ENCODE measurements around the gene NOA1. TPM values are rescaled to one million over a fixed set of nuclear protein-coding genes. Genes with fewer than 3 reads are reported as not detected.

The NOA1 gene
- polyA plus RNA-seq (2013, experiment 1 of 2), result 12.4 TPM
- polyA plus RNA-seq (2013, experiment 2 of 2), result 12.6 TPM

DNA sequence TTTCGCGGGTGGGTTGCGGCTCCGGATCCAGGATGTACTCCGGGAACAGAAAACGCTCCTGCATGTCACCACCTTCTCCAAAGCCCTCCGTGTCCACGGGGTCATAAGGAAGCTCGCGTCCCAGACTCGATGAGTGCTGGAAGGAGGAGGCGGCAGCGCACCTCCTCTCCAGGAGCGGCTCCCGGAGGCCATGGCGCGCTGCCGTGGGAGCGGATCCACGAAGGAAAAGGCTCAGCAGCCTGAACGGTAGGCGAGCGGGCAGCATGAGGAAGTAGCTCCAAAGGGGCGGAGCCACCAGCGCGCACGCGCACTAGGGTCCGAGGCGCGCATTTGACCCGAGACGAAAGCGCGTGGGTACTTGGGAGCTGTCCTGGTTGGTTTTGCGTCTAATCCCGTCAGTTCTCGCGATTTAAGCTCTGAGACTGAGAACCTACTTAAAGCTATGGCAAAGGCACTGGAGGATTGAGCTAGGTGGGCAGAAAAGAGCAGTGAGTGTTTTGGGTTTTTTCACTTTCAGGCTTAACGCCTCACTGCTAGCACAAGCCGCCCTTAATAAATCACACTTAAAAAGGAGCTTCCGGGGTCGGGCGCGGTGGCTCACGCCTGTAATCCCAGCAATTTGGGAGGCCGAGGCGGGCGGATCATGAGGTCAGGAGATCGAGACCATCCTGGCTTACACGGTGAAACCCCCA, at the start of gene NOA1:
Gene NOA1 (minus strand): TSS at position 286 of the 692 bp plus-strand sequence. CDS start 21 bp downstream, at position 265.
- Histone ChIP-seq H3K23ac (ENCODE audit: low read length in 2 of 2) (peak within 1 kb of the TSS in 1 of 2 experiments; percentile 57), H3K4me2 (ENCODE audit: low read length, poor library complexity, severe bottlenecking) (peak within 1 kb of the TSS; percentile 81), H2BK120ac (ENCODE audit: low read depth, low read length) (no peak within 1 kb of the TSS), H3K36me3 (ENCODE audit: control insufficient read depth in 1 of 2, insufficient read depth in 2 of 2, low read depth in 1 of 2, low read length in 2 of 2) (peaks cover 16 to 30% of the 10 kb centered on the region in 2 experiments), H2BK12ac (ENCODE audit: low read length in 2 of 2) (no peak within 1 kb of the TSS), H4K91ac (ENCODE audit: low read length) (no peak within 1 kb of the TSS), H3K4me1 (ENCODE audit: control insufficient read depth, insufficient read depth, low read depth, low read length) (peaks cover 17% of the 10 kb centered on the region), H3K9ac (ENCODE audit: low read length) (peak within 1 kb of the TSS; percentile 94), H3K14ac (ENCODE audit: low read length in 2 of 2) (peak within 1 kb of the TSS in 1 of 2 experiments; percentile 68), H3K27ac (ENCODE audit: low read length, poor library complexity, severe bottlenecking) (peak within 1 kb of the TSS; percentile 95), H2BK5ac (ENCODE audit: low read depth, low read length, poor library complexity, severe bottlenecking) (no peak within 1 kb of the TSS), H2BK15ac (ENCODE audit: low read depth, poor library complexity, severe bottlenecking) (no peak within 1 kb of the TSS), H3K9me3 (ENCODE audit: control insufficient read depth, low read length) (peaks cover 4% of the 10 kb centered on the region), H4K8ac (ENCODE audit: low read length) (peak within 1 kb of the TSS; percentile 76), H2AFZ (ENCODE audit: low read depth, low read length) (peak within 1 kb of the TSS; percentile 84), H3K4me3 (ENCODE audit: insufficient read depth in 1 of 2, low read depth in 1 of 2, low read length in 2 of 2) (peak within 1 kb of the TSS; percentile 84 to 95), H3K18ac (ENCODE audit: low read depth in 1 of 2, low read length in 2 of 2) (peak within 1 kb of the TSS in 1 of 2 experiments; percentile 86), H2AK5ac (ENCODE audit: low read length, severe bottlenecking) (no peak within 1 kb of the TSS), H3K4ac (ENCODE audit: low read depth in 1 of 2, low read length in 2 of 2) (peak within 1 kb of the TSS in 1 of 2 experiments; percentile 20), H3K79me1 (replicated peaks; ENCODE audit: low read length, poor library complexity, severe bottlenecking) (peaks cover 6% of the 10 kb centered on the region), H3K27me3 (ENCODE audit: control insufficient read depth in 1 of 2, insufficient read depth in 1 of 2, low read length in 2 of 2) (no peaks in the 10 kb centered on the region)
- peak; percentile 99 for DNase-seq
- 3% methylated on average over 49 of the region's 51 CpGs for WGBS

DNA sequence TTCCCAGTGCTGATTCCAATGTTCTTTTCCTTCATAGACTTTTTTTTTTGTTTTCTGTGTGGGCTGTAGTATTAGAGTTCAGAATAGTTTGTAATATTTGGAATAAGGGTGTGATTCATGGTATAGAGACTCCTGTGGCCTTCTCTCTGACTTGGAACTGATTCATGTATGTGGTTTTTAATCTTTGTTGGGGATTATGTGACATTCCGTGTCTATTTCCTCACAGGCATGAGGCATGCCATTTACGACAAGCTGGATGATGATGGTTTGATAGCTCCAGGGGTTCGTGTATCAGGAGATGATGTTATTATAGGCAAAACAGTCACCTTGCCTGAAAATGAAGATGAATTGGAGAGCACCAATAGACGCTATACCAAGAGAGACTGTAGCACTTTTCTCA, 45.7 kb upstream of the NOA1 start:
- Histone ChIP-seq H3K4me3 (ENCODE audit: insufficient read depth in 1 of 2, low read depth in 1 of 2, low read length in 2 of 2) (no peak overlapping the region), H3K18ac (ENCODE audit: low read depth in 1 of 2, low read length in 2 of 2) (no peak overlapping the region), H2BK12ac (ENCODE audit: low read length in 2 of 2) (no peak overlapping the region), H2AK5ac (ENCODE audit: low read length, severe bottlenecking) (no peak overlapping the region), H2BK120ac (ENCODE audit: low read depth, low read length) (no peak overlapping the region), H2BK5ac (ENCODE audit: low read depth, low read length, poor library complexity, severe bottlenecking) (no peak overlapping the region), H3K4me1 (ENCODE audit: control insufficient read depth, insufficient read depth, low read depth, low read length) (no peaks in the 10 kb centered on the region), H3K14ac (ENCODE audit: low read length in 2 of 2) (no peak overlapping the region), H3K79me1 (replicated peaks; ENCODE audit: low read length, poor library complexity, severe bottlenecking) (peaks cover 1% of the 10 kb centered on the region), H3K4me2 (ENCODE audit: low read length, poor library complexity, severe bottlenecking) (no peak overlapping the region), H2AFZ (ENCODE audit: low read depth, low read length) (no peak overlapping the region), H3K23ac (ENCODE audit: low read length in 2 of 2) (no peak overlapping the region), H3K9me3 (ENCODE audit: control insufficient read depth, low read length) (no peaks in the 10 kb centered on the region), H3K4ac (ENCODE audit: low read depth in 1 of 2, low read length in 2 of 2) (no peak overlapping the region), H3K27ac (ENCODE audit: low read length, poor library complexity, severe bottlenecking) (peak overlapping the region; percentile 60), H4K8ac (ENCODE audit: low read length) (no peak overlapping the region), H2BK15ac (ENCODE audit: low read depth, poor library complexity, severe bottlenecking) (no peak overlapping the region), H4K91ac (ENCODE audit: low read length) (no peak overlapping the region), H3K27me3 (ENCODE audit: control insufficient read depth in 1 of 2, insufficient read depth in 1 of 2, low read length in 2 of 2) (no peaks in the 10 kb centered on the region), H3K36me3 (ENCODE audit: control insufficient read depth in 1 of 2, insufficient read depth in 2 of 2, low read depth in 1 of 2, low read length in 2 of 2) (peaks cover 20 to 92% of the 10 kb centered on the region in 2 experiments), H3K9ac (ENCODE audit: low read length) (no peak overlapping the region)
- DNase-seq, result peak; percentile 89
- 39% methylated on average over 4 of the region's 4 CpGs for WGBS

DNA sequence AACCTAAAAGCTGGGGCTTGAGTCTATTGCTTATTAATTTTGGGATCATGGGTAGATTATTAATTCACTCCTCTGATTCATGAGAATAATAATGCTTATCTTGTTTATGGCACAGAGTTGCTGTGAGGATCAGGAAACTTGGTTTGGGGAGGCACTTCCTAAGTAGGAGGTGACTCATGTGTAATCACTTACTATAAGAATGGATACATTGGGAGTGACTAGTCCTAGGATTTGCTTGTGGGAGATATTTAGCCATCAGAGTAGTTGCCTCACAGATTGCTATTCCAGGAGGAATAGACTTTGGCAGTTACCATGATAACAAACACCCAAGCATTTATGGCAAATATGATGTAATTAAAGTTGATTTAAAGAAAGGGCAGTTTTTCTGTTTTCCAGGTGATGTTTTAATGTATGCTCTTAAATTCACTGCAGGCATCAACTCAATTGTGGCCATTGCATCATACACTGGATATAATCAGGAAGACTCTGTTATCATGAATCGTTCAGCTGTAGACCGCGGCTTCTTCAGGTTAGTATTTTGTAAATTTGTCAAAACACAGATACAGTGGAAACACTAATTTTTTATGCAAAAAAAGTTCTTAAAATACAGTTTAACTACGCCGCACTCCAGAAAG, 43.2 kb upstream of the NOA1 start:
- Histone ChIP-seq H3K36me3 (ENCODE audit: control insufficient read depth in 1 of 2, insufficient read depth in 2 of 2, low read depth in 1 of 2, low read length in 2 of 2) (peaks cover 7 to 88% of the 10 kb centered on the region in 2 experiments), H4K91ac (ENCODE audit: low read length) (no peak overlapping the region), H2BK15ac (ENCODE audit: low read depth, poor library complexity, severe bottlenecking) (no peak overlapping the region), H3K27ac (ENCODE audit: low read length, poor library complexity, severe bottlenecking) (peak overlapping the region; percentile 45), H3K4me2 (ENCODE audit: low read length, poor library complexity, severe bottlenecking) (no peak overlapping the region), H2BK12ac (ENCODE audit: low read length in 2 of 2) (no peak overlapping the region), H3K4me1 (ENCODE audit: control insufficient read depth, insufficient read depth, low read depth, low read length) (no peaks in the 10 kb centered on the region), H3K9me3 (ENCODE audit: control insufficient read depth, low read length) (no peaks in the 10 kb centered on the region), H3K18ac (ENCODE audit: low read depth in 1 of 2, low read length in 2 of 2) (no peak overlapping the region), H3K9ac (ENCODE audit: low read length) (peak overlapping the region; percentile 27), H3K4ac (ENCODE audit: low read depth in 1 of 2, low read length in 2 of 2) (no peak overlapping the region), H3K23ac (ENCODE audit: low read length in 2 of 2) (no peak overlapping the region), H2BK120ac (ENCODE audit: low read depth, low read length) (no peak overlapping the region), H3K4me3 (ENCODE audit: insufficient read depth in 1 of 2, low read depth in 1 of 2, low read length in 2 of 2) (no peak overlapping the region), H2BK5ac (ENCODE audit: low read depth, low read length, poor library complexity, severe bottlenecking) (no peak overlapping the region), H2AK5ac (ENCODE audit: low read length, severe bottlenecking) (no peak overlapping the region), H3K27me3 (ENCODE audit: control insufficient read depth in 1 of 2, insufficient read depth in 1 of 2, low read length in 2 of 2) (no peaks in the 10 kb centered on the region), H3K14ac (ENCODE audit: low read length in 2 of 2) (no peak overlapping the region), H3K79me1 (replicated peaks; ENCODE audit: low read length, poor library complexity, severe bottlenecking) (peaks cover 3% of the 10 kb centered on the region), H2AFZ (ENCODE audit: low read depth, low read length) (no peak overlapping the region), H4K8ac (ENCODE audit: low read length) (no peak overlapping the region)
- 100% methylated on average over 2 of the region's 5 CpGs for WGBS
- DNase-seq, result peak; percentile 89

DNA sequence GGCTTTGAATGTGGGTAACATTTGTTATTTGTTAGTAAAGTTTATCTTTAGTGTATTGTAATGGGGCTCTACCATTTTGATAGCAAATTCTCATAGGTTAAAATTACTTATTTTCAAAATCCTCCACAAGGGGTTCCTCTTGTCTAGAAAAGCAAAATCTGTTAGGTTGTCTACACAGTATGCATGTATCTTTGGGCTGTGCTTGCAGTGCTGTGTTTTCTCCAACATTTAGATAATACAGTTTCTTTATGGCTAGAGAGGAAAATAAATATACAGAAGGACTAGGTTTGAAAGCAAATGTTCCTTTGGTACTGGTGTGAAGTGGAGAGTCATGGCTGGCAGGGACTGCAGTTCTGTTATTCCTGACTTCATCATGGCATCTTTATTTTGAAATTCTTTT, 41.6 kb upstream of the NOA1 start:
- H3K23ac ChIP-seq (ENCODE audit: low read length in 2 of 2), result no peak overlapping the region

More for the DNA sequence above, 41.6 kb upstream of the NOA1 start:
- Histone ChIP-seq H4K91ac (ENCODE audit: low read length) (no peak overlapping the region), H3K79me1 (replicated peaks; ENCODE audit: low read length, poor library complexity, severe bottlenecking) (peaks cover 4% of the 10 kb centered on the region), H4K8ac (ENCODE audit: low read length) (no peak overlapping the region), H3K18ac (ENCODE audit: low read depth in 1 of 2, low read length in 2 of 2) (no peak overlapping the region), H2AFZ (ENCODE audit: low read depth, low read length) (no peak overlapping the region), H3K4me2 (ENCODE audit: low read length, poor library complexity, severe bottlenecking) (no peak overlapping the region), H3K4me1 (ENCODE audit: control insufficient read depth, insufficient read depth, low read depth, low read length) (no peaks in the 10 kb centered on the region), H3K14ac (ENCODE audit: low read length in 2 of 2) (no peak overlapping the region), H3K27ac (ENCODE audit: low read length, poor library complexity, severe bottlenecking) (peak overlapping the region; percentile 14), H2BK5ac (ENCODE audit: low read depth, low read length, poor library complexity, severe bottlenecking) (no peak overlapping the region), H2AK5ac (ENCODE audit: low read length, severe bottlenecking) (no peak overlapping the region), H2BK120ac (ENCODE audit: low read depth, low read length) (no peak overlapping the region), H3K27me3 (ENCODE audit: control insufficient read depth in 1 of 2, insufficient read depth in 1 of 2, low read length in 2 of 2) (no peaks in the 10 kb centered on the region), H3K9ac (ENCODE audit: low read length) (no peak overlapping the region), H3K4ac (ENCODE audit: low read depth in 1 of 2, low read length in 2 of 2) (no peak overlapping the region), H2BK15ac (ENCODE audit: low read depth, poor library complexity, severe bottlenecking) (no peak overlapping the region), H2BK12ac (ENCODE audit: low read length in 2 of 2) (no peak overlapping the region), H3K4me3 (ENCODE audit: insufficient read depth in 1 of 2, low read depth in 1 of 2, low read length in 2 of 2) (no peak overlapping the region), H3K36me3 (ENCODE audit: control insufficient read depth in 1 of 2, insufficient read depth in 2 of 2, low read depth in 1 of 2, low read length in 2 of 2) (peaks cover 9 to 84% of the 10 kb centered on the region in 2 experiments), H3K9me3 (ENCODE audit: control insufficient read depth, low read length) (no peaks in the 10 kb centered on the region)
- no peak for DNase-seq

Data from mesenchymal stem cell (in vitro differentiated cells and primary cell).